H1 (cell line): ENCODE measurements around the gene TMEM185A. TPM values are rescaled to one million over a fixed set of nuclear protein-coding genes. Genes with fewer than 3 reads are reported as not detected.

Source experiments
- POLR2A ChIP-seq, 2 experiments: IDR thresholded peaks; 1 replicate in 1 of 2; 2 replicates in 1 of 2; pipeline ENCODE4 v1.6.1; 2011; ENCODE audit warnings: low read depth in 2 of 2, low read length in 2 of 2, mild to moderate bottlenecking in 2 of 2; ENCODE audit errors: control extremely low read depth in 1 of 2
- TBP ChIP-seq: IDR thresholded peaks from 2 replicates; pipeline ENCODE4 v1.6.1; 2011; ENCODE audit warnings: low read depth, low read length, improper control_type of control experiment
- polyA plus RNA-seq, 7 experiments: library from polyadenylated mRNA; depleted of rRNA in 3 of 7; stranded (reverse) in 5 of 7; unstranded in 2 of 7; fragments of >200 nt in 5 of 7; fragments of 200-250 nt in 2 of 7; gene quantifications; 1 replicate in 5 of 7; 2 replicates in 1 of 7; 4 replicates in 1 of 7; pipeline versions ENCODE4 v1.2.1 to v1.2.3, GENCODE V29; 2011 to 2013; ENCODE audit warnings: missing spikeins in 2 of 7, mixed read lengths in 2 of 7
- total RNA-seq: library from RNA; stranded (reverse); fragmentation: NEBNext Ultra II Directional; extraction: Animal tissue kit (Norgen Biotek cat#: 25700); gene quantifications from 2 replicates; pipeline ENCODE4 v1.2.1, GENCODE V29; 2021

Gene TMEM185A
- total and polyA plus RNA-seq, 2 of the 8 experiments (the other 6 are each of a cell fraction or from before 2014, with no cell fraction given) = 15.0 to 26.5 TPM

DNA sequence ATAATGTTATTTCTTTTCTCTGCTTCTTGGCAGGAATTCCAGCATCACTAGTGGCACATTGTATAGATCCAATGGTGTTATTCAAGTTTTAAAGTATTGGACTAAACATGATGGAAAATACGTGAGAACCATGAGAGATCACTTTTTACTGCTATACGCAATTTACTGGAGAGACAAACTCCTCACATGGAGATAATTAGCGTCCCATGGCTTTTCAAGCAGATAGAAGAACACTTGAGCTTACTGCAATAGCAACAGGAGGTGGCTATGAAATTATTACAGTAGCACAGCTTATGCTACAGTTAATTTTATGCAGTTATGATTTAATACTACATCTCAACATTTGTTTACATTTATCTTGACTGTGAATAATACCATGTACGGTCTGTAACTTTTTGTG, 11.9 kb upstream of the TMEM185A start (continued):
- no peak for TF ChIP-seq POLR2A (IDR thresholded peaks at IDR 0.05; ENCODE audit: control extremely low read depth in 1 of 2, low read depth in 2 of 2, low read length in 2 of 2)
- no peak for TF ChIP-seq TBP
